Tibial artery (tissue), 4 donors: ENCODE measurements around the gene TTF1.

Source experiments
- DNase-seq, 2 donors: peaks; one replicate each; pipeline ENCODE4 v3.0.0-alpha.2; 2019
- H3K27ac ChIP-seq, 2 donors: fragments of 200-600 bp; sonication (generic) in 1 of 2; 1 replicate in 1 of 2; 2 replicates in 1 of 2; pipeline ENCODE4 v1.5.1; 2018 to 2019; ENCODE audit warnings: mild to moderate bottlenecking in 1 of 2
- H3K27me3 ChIP-seq, 2 donors: fragments of 200-600 bp; sonication (generic) in 1 of 2; one replicate each; pipeline versions ENCODE4 v1.5.1 to v1.6.0; 2016 to 2019
- H3K36me3 ChIP-seq, 3 donors: fragments of 200-600 bp; sonication (generic) in 2 of 3; one replicate each; pipeline ENCODE4 v1.5.1; 2016 to 2019; ENCODE audit warnings: mild to moderate bottlenecking in 2 of 3
- H3K4me1 ChIP-seq, 4 donors: fragments of 200-600 bp; sonication (generic) in 2 of 4; 1 replicate in 3 of 4; 2 replicates in 1 of 4; pipeline ENCODE4 v1.5.1; 2016 to 2019
- H3K4me3 ChIP-seq, 2 donors: fragments of 200-600 bp; sonication (generic) in 1 of 2; 1 replicate in 1 of 2; 2 replicates in 1 of 2; pipeline ENCODE4 v1.5.1; 2018 to 2019; ENCODE audit warnings: mild to moderate bottlenecking in 2 of 2
- H3K9me3 ChIP-seq, 3 donors: fragments of 200-600 bp; sonication (generic) in 1 of 3; one replicate each; pipeline ENCODE4 v1.5.1; 2016 to 2019
- intact Hi-C: fragments of 100-400 bp; cut with DNase I; formaldehyde crosslinking; loops from one replicate; pipeline ENCODE4 v1.15.0; 2023; ENCODE audit warnings: low total_unique reads
- TF ChIP-seq, protein P1 (sequence below), 2 experiments: fragments of 200-600 bp in 1 of 2; fragments of 450-650 bp in 1 of 2; IDR thresholded peaks; one replicate each; pipeline ENCODE4 v1.5.1; 2017 to 2019; ENCODE audit warnings: antibody characterized with exemption in 2 of 2, mild to moderate bottlenecking in 1 of 2, moderate library complexity in 1 of 2

TTF1 gene

DNA sequence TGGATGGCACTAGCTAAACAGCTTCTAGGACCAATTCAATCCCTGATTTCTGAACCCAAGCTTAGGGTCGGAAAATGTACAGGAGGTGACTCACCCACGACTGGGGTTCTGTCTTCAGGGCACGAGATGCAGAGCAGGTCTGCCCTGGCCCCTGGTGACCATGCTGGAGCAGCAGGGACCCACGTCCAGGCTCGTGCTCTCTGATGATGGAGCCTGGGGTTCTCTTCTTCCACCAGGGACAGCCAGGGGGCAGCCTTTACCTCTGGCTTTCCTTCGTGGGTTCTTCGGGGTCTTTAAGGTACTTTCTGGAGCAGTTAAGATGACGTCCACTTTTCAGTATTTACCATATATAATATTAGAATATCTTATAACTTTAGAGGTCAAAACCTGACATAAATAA is 5.4 kb upstream of the TTF1 start:
- H3K27me3 ChIP-seq: peaks cover 5 to 69% of the 10 kb centered on the region in 2 donors
- TF ChIP-seq, protein P1, sequence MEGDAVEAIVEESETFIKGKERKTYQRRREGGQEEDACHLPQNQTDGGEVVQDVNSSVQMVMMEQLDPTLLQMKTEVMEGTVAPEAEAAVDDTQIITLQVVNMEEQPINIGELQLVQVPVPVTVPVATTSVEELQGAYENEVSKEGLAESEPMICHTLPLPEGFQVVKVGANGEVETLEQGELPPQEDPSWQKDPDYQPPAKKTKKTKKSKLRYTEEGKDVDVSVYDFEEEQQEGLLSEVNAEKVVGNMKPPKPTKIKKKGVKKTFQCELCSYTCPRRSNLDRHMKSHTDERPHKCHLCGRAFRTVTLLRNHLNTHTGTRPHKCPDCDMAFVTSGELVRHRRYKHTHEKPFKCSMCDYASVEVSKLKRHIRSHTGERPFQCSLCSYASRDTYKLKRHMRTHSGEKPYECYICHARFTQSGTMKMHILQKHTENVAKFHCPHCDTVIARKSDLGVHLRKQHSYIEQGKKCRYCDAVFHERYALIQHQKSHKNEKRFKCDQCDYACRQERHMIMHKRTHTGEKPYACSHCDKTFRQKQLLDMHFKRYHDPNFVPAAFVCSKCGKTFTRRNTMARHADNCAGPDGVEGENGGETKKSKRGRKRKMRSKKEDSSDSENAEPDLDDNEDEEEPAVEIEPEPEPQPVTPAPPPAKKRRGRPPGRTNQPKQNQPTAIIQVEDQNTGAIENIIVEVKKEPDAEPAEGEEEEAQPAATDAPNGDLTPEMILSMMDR (IDR thresholded peaks at IDR 0.05): peak in 1 of 2 experiments; percentile 32

DNA sequence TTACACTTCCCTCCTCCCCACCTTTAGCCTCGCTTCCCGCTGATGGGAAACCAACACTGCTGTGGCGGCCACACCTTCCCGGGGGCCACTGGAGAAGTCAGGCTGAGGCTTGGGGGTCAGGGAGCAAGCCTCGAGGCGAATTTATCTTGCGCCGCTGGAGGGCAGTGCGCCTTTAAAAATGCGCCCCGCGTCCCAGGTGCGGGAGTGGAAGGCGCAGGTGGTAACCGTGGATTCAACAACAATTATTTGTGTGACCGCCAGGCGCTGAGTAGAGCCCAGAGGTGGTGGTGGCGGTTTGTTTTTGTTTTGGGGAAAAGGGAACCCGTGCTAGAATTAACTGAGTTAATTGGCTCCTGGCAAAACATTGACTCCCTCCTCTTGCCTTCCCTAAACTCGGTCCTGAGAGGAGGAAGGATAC is 4.5 kb upstream of the TTF1 start:
- intact Hi-C loops: loop anchor here (5.0 kb wide), 1 partner anchor 391 kb away; no protein-coding TSS in a partner anchor
- Histone ChIP-seq H3K4me3 (peak overlapping the region in 1 of 2 donors; percentile 54), H3K27me3 (peaks cover 5 to 64% of the 10 kb centered on the region in 2 donors)

More for the DNA sequence above, 5.4 kb upstream of the TTF1 start:
- intact Hi-C loops: loop anchor here (5.0 kb wide), 1 partner anchor 390 kb away; no protein-coding TSS in a partner anchor
- Histone ChIP-seq H3K4me1 (peaks cover 0 to 25% (median 17%) of the 10 kb centered on the region in 4 donors), H3K9me3 (no peaks in the 10 kb centered on the region), H3K27ac (no peak overlapping the region), H3K36me3 (no peaks in the 10 kb centered on the region), H3K4me3 (no peak overlapping the region)
- DNase-seq: no peak

GRCh38 chr9:132410642-132411041 is 4.0 kb upstream of the TTF1 start:
- intact Hi-C loops: loop anchor here (5.0 kb wide), 1 partner anchor 392 kb away; no protein-coding TSS in a partner anchor
- TF ChIP-seq, protein P1 (IDR thresholded peaks at IDR 0.05): no peak
- DNase-seq: no peak
- no peaks in the 10 kb centered on the region for H3K36me3 ChIP-seq
- peaks cover 0 to 33% (median 23%) of the 10 kb centered on the region in 4 donors for H3K4me1 ChIP-seq
- peak overlapping the region; percentile 40 to 54 for H3K4me3 ChIP-seq
- H3K27me3 ChIP-seq: peaks cover 5 to 60% of the 10 kb centered on the region in 2 donors
- H3K27ac ChIP-seq: no peak overlapping the region
- no peaks in the 10 kb centered on the region for H3K9me3 ChIP-seq

More for the DNA sequence above, 4.5 kb upstream of the TTF1 start:
- DNase-seq: no peak
- Histone ChIP-seq H3K9me3 (no peaks in the 10 kb centered on the region), H3K4me1 (peaks cover 0 to 28% (median 18%) of the 10 kb centered on the region in 4 donors), H3K36me3 (no peaks in the 10 kb centered on the region), H3K27ac (no peak overlapping the region)
- TF ChIP-seq, protein P1 (IDR thresholded peaks at IDR 0.05): peak; percentile 8 to 42

DNA sequence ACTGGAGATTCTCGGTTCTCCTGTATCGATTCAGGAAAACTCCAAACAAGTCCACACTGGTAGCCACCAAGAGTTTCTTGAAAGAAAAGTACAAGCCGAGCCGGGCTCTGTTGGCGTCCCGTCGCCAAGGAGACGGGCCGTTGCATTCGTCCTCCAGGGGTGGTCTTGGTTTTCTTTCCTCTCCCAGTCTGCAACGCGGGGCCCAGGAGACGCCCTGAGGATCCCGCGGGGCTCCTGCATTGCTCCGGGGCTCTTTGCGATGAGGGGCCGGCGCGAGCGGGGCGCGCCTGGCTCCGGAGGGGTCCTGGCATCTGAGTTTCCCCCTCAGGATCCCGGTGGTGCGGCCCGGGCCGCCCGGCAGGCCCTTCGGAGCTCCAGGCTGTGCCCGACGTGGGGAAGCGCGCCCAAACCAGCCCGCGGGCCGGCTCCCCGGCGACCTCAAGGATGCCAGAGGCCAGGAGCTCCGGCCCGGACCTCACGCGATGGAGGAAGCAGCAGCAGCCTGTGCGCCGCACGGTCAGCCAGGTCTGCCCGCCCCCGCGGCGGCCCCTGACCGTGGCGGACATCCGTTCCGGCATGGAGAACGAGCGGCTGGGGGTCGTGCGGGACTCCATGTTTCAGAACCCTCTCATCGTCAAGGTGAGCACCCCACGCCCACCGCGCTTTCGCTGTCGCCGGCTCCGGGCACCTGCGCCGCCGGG is 3.3 kb upstream of the TTF1 start, which contains the start of gene CFAP77:
Gene CFAP77, plus strand, starts transcription at position 384 of the 701 bp plus-strand sequence. Its CDS starts 61 bp downstream, at position 445.
- intact Hi-C loops: loop anchor here (5.0 kb wide), 1 partner anchor 392 kb away; no protein-coding TSS in a partner anchor
- H3K27ac ChIP-seq: no peak within 1 kb of the TSS
- DNase-seq: no peak

DNA sequence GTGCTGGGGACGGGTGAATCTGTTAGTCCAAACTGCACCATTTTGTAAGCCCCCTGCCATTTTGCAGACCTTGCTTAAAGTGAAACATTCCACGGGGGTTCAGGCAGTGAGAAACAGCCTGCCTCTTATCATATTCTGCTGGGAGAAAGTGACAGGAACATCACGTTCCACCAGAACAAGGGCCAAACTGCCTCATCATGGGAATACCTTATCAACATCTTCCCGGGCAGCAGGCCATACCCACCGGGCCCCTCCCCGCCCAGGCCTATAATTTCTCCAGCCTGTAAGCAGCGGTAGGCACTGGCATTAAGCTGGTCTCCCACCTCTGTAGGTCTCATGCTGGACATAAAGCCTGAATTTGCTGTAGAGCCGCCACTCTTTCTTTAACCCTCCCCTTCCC is 1.9 kb upstream of the TTF1 start:
- peaks cover 0 to 38% (median 27%) of the 10 kb centered on the region in 4 donors for H3K4me1 ChIP-seq
- DNase-seq: no peak
- H3K27ac ChIP-seq: no peak overlapping the region
- intact Hi-C loops: no loop called here
- H3K9me3 ChIP-seq: no peaks in the 10 kb centered on the region
- H3K27me3 ChIP-seq: peaks cover 5 to 39% of the 10 kb centered on the region in 2 donors
- TF ChIP-seq, protein P1 (IDR thresholded peaks at IDR 0.05): no peak
- no peaks in the 10 kb centered on the region for H3K36me3 ChIP-seq
- no peak overlapping the region for H3K4me3 ChIP-seq

More for the DNA sequence above, 3.3 kb upstream of the TTF1 start, which contains the start of gene CFAP77:
- Histone ChIP-seq H3K27me3 (peaks cover 5 to 54% of the 10 kb centered on the region in 2 donors), H3K9me3 (no peaks in the 10 kb centered on the region), H3K4me3 (peak within 1 kb of the TSS; percentile 40 to 54), H3K4me1 (peaks cover 0 to 38% (median 27%) of the 10 kb centered on the region in 4 donors), H3K36me3 (no peaks in the 10 kb centered on the region)
- TF ChIP-seq, protein P1 (IDR thresholded peaks at IDR 0.05): no peak
